SH-SY5Y (cell line): ENCODE results near the gene PRDM16.

Experiments used
- GATA2 ChIP-seq: IDR thresholded peaks from 2 replicates; pipeline ENCODE4 v1.6.1; 2011; ENCODE audit warnings: mild to moderate bottlenecking, low read depth, low read length
- GATA3 ChIP-seq: IDR thresholded peaks from 2 replicates; pipeline ENCODE4 v1.6.1; 2011; ENCODE audit warnings: low read depth, mild to moderate bottlenecking, low read length, moderate library complexity

DNA sequence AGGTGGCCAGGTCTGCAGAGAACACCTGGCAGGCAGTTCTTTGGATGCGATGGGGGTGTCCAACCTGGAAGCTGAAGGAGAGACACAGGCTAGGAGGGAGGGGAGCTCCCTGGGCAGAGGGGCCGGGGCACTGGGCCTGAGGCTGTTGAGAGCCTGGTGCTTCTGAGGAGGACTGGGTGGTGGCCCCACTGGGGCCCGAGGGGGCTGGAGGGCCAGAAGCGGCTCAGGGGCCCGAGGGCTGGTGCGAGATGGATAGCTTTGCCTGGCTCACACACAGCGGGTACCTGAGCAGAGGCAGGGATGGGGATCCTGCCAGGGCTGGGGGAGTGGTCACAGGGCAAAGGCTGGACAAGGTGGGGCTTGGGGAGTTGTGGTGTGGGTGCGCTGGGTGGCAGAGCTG lies 37.2 kb downstream of the PRDM16 start:
- no peak for TF ChIP-seq GATA2
- no peak for TF ChIP-seq GATA3
